ENCODE results near the gene ERN2.
"Not testable (repeated sequence)": the region's sequence is repeated elsewhere in the genome, so short reads cannot be mapped to it uniquely, and the experiment has no call there.

Gene ERN2

DNA sequence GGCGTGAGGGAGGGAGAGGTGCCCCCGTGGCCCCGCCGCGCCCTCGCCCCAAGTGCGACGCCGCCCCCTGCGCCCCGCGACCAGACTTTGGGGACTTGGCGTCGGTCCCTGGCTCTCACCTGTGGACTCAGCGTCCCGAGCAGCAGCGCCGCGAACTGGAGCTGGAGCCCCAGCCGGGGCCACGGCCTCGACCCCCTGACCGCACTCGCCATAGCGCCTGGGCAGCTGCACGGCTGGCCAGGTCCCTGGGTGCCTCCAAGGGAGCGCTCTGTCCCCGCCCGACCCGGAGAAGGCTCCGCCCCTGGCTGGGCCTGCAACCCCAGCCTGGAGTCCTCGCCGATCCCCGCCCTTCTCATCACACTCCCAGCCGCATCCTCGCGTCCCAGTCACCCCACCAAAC is at the start of gene ERN2:
Gene ERN2 (minus strand): TSS at position 247 of the 400 bp plus-strand sequence. CDS start 35 bp downstream, at position 212.
- FAIRE-seq: no peak

DNA sequence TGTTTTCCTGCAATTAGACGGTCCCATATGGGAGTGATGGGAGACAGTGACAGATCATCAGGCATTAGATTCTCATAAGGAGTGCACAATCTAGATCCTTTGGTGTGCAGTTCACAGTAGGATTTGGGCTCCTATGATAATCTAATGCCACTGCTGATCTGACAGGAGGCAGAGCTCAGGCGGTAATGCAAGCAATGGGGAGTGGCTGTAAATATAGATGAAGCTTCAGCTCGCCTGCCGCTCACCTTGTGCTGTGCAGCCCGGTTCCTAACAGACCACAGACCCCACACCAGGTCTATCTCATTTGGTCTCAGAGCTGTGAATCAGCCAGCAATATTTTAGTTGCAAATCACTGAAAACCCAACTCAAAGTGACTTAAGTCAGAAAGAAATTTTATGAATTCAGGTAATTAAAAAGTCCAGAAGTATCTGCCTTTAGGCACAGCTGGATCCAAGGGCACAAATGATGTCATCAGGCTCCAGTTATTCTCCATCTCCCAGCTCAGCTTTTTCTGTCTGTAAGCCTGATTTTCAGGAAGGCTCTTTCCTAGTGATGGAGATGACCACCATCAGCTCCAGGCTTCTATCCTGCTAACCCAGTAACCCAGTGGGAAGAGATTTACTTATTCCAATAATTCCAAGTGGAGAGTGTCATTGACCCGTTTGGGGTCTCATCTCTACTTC is 45.1 kb upstream of the ERN2 start:
- no peak for FAIRE-seq

DNA sequence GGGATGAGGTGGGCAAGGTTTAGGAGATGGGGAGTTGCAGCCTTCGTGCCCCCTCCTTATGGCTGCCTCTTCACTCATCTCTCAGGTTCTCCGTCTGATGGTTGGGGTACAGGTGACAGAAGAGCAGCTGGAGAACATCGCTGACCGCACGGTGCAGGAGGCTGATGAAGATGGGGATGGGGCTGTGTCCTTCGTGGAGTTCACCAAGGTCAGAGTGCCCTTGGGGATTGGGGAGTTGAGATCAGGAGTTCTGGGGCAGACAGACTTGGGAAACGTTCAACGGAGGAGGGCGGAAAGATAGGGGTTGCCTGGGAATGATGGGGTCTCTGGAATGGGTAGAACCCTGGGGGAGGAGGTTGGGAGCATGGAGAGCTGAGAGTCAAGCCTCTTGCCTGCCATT is 44.1 kb upstream of the ERN2 start:
- FAIRE-seq: no peak

DNA sequence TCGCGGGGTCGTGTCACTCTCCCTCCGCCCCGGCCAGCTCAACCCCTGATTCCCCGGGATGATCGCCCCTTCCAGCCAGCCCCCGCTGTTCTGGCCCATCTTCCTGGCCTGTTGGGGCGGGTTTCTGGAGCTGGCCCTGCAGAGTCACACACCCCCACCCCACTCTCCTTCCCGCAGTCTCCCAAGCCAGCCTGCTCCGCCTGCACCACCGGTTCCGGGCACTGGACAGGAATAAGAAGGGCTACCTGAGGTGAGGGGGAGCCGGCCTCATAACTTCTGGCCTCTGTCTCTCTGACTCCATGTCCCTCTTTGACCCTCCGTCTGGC is 42.4 kb upstream of the ERN2 start:
- no peak for FAIRE-seq

DNA sequence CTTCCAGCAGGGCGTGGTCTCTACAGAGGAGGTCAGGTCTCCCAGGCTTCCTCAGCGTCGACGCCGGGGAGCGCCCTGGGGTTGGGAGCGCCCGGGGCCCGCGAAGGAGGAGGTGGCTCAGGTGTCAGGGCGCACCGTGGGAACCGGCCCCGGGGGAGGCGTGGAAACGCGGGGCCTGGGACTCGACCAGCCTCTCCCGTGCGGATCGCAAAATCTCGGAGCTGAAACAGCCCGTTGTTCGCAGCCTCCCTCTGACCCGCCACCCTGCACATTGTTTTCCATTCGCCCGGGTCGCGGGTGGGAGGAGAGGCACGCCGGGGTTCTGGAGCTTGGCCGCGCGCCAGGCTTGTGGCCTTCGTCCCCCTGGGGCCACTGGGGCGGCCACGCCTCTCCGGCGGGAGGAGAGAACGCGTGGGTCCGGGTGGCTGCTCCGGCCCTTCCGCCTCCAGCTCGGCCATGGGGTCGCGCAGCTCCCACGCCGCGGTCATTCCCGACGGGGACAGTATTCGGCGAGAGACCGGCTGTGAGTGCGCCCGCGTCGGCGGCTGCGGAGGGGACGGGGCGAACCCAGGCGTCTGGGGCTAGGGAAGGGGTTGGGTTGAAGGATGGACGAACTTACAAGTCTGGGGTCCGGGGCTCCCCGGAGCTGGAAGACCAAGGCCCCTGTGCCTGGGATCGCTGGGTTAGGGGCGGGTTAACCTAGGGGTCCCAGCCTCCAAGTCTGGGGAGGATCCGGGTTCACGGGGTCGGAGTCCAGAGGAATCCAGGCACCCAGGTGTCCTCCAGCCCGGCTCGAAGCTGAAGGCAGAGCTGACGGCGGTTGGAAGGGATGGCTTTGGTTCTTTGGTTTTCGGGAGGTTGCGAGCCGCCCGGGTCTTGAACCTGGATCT is 41.8 kb upstream of the ERN2 start, which contains the start of gene CHP2:
Gene CHP2 (plus strand): TSS at position 433 of the 890 bp plus-strand sequence. CDS start 24 bp downstream, at position 457.
- FAIRE-seq: no peak

DNA sequence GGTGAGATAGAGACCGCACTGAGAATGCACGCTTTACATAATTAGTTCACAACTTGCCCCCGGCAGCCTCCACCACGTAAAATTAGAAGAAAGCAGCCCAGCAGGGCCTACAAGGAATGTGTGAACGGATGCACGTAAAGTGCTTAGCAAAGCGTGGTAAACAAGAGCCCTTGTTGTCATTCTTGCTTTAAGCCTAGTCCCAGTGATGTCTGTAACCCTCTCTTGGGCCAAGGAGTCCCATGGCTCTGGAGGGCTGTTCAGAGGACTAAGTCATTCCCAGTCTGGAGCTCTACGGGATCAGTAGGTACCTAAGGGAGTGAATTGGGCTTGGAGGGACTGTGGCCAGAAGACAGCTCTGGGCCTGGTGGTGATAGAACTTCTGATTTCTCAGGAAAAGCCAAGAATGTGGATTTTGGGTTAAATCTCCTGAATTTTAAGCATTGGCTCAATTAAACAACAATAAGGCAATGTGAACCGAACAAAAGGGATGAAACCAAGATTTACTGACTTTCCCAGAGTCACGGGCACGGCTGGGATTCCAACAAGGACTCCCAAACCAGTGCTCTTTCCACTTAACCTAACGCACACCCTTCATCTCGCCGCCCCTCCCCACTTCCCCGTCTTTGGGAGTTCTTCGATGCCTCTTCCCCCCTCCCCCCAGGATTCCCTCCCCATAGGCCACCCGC is 41.0 kb upstream of the ERN2 start:
- no peak for FAIRE-seq

DNA sequence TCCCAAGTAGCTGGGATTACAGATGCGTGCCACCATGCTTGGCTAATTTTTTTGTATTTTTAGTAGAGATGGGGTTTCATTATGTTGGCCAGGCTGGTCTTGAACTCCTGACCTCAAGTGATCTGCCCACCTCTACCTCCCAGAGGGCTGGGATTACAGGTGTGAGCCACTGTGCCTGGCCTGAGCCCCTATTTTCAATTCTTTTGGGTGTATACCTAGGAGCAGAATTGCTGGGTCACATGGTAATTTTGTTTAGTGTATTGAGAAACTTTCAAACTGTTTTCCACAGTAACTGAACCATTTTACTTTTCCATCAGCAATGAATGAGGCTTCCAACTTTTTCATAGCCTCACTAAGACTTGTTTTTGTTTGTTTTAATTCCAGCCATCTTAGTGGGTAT is 38.0 kb upstream of the ERN2 start:
- not testable (repeated sequence) for FAIRE-seq

DNA sequence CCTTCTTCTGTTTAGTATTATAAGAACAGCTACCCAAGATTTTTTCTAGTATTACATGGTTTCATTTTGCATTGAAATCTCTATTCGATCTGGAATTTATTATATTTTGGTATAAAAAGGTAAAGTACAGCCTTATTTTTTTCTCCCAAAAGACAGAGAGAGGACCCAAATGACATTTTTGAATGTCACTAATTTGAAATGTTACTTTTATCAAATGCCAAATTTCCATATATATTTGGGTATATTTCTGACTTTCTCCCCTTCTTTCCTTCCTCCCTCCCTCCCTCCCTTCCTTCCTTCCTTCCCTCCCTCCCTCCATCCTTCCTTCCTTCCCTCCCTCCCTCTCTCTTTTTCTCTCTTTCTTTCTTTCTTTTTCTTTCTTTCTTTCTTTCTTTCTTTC is 35.6 kb upstream of the ERN2 start:
- no peak for FAIRE-seq

DNA sequence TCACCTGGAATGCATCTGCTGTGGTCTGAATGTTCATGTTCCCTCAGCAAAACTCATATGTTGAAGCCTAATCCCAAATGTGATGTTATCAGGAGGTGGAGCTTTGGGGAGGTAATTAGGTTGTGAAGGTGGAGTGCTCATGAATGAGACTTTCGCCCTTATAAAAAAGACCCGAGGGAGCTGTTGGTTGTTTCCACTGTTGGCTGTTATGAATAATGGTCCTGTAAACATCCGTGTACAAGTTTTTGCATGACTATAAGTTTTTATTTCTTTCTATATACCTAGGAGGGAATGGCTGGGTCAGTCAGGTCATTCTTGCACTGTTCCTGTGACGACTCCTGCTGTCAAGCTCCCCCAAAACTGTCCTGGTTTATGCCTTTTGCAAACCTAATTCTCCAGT is 32.2 kb upstream of the ERN2 start:
- FAIRE-seq: no peak

DNA sequence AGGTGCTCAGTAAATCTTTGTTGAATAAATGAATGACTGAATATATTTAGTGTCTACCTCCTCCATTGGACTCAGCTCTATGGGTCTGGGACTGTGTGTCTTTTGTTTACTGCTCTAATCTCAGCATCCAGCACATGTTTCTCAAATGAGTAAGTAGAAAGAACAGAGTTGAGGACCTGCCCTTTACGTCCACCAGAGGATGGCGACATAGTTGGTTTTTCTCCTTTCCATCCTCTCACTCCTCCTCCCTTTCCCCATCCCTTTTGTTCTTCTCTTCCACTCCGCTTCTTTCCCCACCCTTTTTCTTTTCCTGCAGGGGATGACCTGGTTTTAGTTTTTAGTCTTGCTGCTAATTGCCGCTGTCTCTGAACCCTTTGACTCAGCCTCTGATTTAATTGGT is 29.7 kb upstream of the ERN2 start:
- no peak for FAIRE-seq

DNA sequence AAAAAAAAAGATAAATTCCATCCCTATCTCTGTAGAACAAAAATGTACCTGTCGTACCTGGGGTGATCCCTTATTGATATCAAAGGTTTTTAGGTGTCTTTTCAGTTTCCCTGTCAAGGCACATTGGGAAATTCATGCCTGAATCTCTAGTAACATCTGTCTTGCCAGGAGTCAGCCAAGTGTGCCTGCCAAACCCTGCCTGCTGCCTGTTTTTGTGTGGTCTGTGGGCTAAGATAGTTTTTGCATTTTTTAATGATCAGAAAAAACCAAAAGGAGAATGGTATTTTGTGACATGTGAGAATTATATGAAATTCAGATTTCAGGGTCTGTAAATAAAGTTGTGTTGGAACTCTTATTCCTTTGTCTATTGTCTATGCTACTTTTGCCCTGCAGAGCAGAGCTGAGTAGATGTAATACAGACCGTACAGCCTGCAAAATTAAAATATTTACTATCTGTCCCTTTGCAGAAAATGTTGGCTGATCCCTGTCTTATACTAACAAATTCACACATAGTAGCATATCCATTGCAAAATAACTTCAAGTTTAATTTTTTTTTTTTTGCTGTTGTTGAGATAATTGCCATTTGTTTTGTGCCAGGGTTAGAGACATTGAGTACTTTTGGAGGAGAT is 28.8 kb upstream of the ERN2 start:
- FAIRE-seq: no peak

DNA sequence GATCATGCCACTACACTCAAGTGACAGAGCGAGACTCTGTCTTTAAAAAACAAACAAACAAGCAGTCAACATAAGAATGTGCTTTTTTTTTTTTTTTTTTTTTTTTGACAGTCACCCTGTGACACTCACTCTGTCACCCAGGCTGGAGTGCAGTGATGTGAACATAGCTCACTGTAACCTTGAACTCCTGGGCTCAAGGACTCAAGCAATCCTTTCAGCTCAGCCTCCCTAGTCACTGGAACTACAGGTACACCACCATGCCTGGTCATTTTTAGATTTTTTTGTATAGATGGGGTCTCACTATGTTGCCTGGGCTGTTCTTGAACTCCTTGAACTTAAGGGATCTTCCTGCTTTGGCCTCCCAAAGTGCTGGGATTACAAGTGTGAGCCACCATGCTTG is 26.5 kb upstream of the ERN2 start:
- no peak for FAIRE-seq

DNA sequence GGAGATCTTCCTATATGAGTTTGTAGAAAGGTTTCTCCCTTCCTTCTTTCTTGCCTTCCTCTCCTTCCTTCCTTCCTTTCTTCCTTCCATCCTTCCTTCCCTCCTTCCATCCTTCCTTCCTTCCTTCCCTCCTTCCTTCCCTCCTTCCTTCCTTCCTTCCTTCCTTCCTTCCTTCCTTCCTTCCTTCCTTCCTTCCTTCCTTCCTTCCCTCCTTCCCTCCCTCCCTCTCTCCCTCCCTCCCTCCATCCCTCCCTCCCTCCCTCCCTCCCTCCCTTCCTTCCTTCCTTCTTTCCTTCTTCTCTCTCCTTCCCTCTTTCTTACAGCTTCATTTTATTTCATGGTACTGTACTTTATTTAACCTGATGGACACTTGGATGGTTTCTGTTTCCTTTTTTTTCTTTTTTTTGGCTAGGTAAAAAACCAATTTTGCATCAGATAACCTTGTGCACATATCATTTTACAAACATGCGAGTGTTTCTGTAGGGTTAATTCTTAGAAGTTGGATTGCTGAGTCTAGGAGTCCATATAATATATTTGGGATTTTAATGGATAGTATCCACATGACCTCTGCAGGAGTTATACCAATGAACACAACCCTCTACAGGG is 24.5 kb upstream of the ERN2 start:
- not testable (repeated sequence) for FAIRE-seq

DNA sequence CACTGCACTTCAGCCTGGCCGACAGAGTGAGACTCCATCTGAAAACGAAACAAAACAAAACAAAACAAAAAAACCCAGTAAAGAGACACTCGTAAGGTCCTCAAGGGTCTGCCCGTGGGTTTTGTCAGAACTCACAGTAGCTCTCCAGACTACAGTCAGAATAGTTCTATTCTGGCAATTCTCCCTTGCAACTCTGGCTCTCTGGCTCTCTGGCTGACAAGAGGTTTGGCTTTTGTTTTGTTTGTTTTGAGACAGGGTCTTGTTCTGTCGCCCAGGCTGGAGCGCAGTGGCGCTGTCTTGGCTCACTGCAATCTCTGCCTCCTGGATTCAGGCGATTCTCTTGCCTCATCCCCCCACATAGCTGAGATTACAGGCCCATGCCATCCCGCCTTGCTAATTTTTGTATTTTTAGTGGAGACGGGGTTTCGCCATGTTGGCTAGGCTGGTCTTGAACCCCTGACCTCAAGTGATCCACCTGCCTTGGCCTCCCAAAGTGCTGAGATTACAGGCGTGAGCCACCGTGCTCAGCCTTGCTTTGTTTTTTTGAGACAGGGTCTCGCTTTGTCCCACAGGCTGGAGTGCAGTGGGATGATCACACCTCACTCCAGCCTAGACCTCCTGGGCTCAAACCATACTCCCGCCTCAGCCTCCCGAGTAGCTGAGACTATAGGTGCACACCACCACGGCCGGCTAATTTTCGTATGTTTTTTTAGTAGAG is 21.3 kb upstream of the ERN2 start:
- FAIRE-seq: no peak

DNA sequence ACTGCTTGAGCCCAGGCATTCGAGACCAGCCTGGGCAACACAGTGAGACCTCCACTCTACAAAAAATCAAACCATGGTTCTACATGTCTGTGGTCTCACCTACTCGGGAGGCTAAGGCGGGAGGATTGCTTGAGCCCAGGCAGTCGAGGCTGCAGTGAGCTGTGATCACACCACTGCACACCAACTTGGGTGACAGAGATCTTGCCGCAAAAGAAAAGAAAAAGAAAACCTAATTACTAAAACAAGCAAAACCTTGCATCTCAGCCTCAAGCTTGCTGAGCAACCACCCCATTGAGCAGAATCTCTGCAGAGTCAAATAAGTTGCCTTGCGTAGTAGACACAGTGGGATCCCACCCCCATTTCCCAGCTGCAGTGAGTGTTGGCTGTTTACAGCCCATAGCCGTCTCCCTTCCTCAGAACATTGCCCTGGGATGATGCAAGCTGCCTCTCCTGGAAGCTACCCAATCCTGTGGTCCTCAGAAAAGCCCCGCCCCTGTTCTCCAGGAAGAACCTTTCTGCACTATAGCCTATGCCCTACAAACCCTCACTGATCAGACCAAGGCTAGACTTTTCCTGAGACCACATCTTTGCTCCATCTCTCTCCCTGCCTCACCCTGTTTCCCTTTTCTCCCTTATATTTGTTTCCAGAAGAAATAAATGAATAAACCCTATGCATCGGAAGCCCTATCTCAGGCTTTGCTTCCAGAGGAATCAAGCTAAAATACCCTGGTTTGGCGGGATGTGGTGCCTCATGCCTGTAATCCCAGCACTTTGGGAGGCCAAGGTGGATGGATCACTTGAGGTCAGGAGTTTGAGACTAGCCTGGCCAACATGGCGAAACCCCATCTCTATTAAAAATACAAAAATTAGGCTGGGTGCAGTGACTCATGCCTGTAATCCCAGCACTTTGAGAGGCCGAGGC is 16.7 kb upstream of the ERN2 start:
- no peak for FAIRE-seq

DNA sequence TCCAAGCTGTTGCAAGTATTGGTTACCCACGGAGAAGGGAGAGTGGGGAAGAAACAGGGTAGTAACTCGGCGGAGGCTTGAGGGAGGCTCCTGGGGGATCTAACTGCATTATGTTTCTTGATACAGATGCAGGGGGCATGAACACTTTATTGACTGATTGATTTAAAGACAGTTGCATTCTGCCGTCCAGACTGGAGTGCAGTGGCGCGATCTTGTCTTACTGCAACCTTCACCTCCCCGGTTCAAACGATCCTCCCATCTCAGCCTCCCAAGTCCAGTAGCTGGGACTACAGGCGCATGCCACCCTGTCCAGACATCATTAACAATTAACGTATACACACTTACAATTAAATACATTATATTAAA is 15.1 kb upstream of the ERN2 start:
- FAIRE-seq: no peak

DNA sequence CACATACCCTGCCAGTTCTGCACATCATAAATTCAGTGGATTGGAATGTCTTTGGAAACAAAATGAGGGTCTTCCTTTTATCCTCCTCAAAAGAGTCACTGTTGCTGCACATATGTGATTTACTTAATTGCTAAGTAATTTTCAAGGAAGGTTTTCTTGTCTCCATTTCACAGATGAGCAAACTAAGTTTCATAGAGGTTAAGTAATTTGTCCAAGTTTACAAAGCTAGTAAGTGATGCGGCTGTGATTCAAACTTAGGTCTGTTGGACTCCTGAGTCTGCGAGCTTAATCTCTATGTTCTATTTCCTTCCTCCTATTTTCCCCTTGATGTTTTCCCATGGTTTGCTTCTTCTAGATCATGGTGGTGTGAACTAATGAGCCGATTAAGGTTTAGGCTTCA is 13.7 kb upstream of the ERN2 start:
- no peak for FAIRE-seq

DNA sequence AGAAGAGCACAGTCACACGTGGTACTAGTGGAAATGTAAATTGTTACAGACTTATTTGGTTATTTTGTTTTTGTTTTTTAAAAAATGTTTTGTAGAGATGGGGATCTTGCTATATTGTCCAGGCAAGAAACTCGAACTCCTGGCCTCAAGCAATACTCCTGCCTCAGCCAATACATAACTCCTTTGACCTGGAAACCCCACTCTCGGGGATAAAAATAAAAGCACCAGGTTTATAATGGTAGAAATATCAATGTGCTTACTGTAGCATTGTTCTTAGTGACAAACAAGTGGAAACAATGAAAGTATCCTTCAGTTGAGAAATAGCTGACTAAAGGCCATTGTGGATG is 11.7 kb upstream of the ERN2 start:
- FAIRE-seq: no peak

DNA sequence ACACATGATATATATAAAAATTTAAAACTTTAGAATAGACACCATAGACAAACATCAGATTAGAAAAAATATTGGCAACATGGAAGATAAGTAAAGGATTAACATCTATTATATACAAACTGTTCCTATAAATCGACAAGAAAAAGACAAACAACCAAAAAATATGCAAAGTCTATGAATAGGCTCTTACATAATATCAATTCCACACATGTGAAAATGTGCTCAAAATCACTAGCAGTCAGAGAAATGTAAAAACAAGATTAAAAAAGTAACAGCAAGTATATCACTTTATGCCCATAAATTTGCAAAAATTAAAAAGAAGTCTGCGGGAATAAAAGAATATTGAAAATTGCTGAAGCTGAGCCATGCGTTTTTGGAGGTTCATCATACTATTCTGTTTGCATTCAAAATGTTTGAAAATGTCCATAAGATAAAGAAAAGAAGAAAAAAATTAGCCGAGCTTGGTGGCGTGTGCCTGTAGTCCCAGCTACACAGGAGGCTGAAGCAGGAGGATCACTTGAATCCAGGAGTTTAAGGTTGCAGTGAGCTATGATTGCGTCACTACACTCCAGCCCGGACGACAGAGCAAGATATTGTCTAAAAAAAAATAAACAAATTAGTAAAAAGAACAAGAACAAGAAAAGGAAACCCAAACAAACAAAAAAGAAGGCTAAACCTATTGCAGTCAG is 11.2 kb upstream of the ERN2 start:
- FAIRE-seq: no peak

DNA sequence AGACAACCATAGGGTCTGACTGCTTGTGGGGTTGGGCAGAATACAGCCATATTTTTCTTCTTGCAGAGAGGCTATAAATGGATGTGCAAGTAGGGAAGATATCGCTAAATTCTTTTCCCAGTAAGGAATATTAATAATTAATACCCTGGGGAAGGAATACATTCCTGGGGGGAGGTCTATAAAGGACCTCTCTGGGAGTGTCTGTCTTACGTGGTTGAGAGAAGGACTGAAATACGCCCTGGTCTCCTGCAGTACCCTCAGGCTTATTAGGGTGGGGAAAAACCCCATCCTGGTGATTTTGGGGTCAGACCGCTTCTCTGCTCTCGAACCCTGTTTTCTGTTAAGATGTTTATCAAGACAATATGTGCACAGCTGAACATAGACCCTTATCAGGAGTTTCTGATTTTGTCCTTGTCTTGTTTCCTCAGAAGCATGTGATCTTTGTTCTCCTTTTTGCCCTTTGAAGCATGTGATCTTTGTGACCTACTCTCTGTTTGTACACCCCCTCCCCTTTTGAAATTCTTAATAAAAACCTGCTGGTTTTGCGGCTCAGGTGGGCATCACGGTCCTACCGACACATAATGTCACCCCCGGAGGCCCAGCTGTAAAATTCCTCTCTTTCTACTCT is 9.7 kb upstream of the ERN2 start:
- FAIRE-seq: not testable (repeated sequence)
